ENCODE results near the gene GLRX5.

- TF ChIP-seq CTCF (IDR thresholded peaks at IDR 0.05): no peak
- TF ChIP-seq ZFX (IDR thresholded peaks at IDR 0.05; ENCODE audit: borderline replicate concordance): no peak
Observed at GRCh38 chr14:95529216-95529615, 5.6 kb upstream of the GLRX5 start.

All from 22Rv1 (cell line).